Lower lobe of right lung (tissue), 2 donors: ENCODE results near the gene DVL1. TPM values are rescaled to one million over a fixed set of nuclear protein-coding genes. Genes with fewer than 3 reads are reported as not detected.
"Not testable (repeated sequence)": the region's sequence is repeated elsewhere in the genome, so short reads cannot be mapped to it uniquely, and the experiment has no call there.

Experiments
- ATAC-seq, 2 donors: fragments of 200-7000 bp; cut with Tn5 transposase; one replicate each; pipeline ENCODE4 v1.9.1; 2020 to 2022; ENCODE audit warnings: mild to moderate bottlenecking in 2 of 2, moderate library complexity in 2 of 2
- DNase-seq: peaks from one replicate; pipeline ENCODE4 v3.0.0-alpha.2; 2020
- H3K27ac ChIP-seq: fragments of 200-600 bp; one replicate; pipeline ENCODE4 v1.8.0; 2022
- H3K27me3 ChIP-seq: fragments of 200-600 bp; one replicate; pipeline ENCODE4 v1.8.0; 2022; ENCODE audit warnings: low read depth
- H3K36me3 ChIP-seq: fragments of 200-600 bp; one replicate; pipeline ENCODE4 v1.8.0; 2022; ENCODE audit warnings: mild to moderate bottlenecking
- H3K4me1 ChIP-seq: fragments of 200-600 bp; one replicate; pipeline ENCODE4 v1.8.0; 2022
- H3K4me3 ChIP-seq: fragments of 200-600 bp; one replicate; pipeline ENCODE4 v1.8.0; 2022; ENCODE audit warnings: mild to moderate bottlenecking
- H3K9me3 ChIP-seq: fragments of 200-600 bp; one replicate; pipeline ENCODE4 v1.8.0; 2022
- intact Hi-C: fragments of 100-400 bp; cut with DNase I; formaldehyde crosslinking; loops from one replicate; pipeline ENCODE4 v1.11.0; 2022
- total RNA-seq: library from RNA; stranded (reverse); fragmentation: NEBNext Ultra II Directional; extraction: Animal tissue kit (Norgen Biotek cat#: 25700); gene quantifications from one replicate; pipeline ENCODE4 v1.2.1, GENCODE V29; 2021
- TF ChIP-seq, protein P1 (sequence below): fragments of 200-600 bp; IDR thresholded peaks from one replicate; pipeline ENCODE4 v1.8.0; 2022; ENCODE audit warnings: antibody characterized with exemption, mild to moderate bottlenecking
- donor health status: DM: no; HTN: yes; CAD: no; lungs with severe emphysema.

The DVL1 gene
- total RNA-seq, 1 donor from 2014 or later, result 60.4 TPM

DNA sequence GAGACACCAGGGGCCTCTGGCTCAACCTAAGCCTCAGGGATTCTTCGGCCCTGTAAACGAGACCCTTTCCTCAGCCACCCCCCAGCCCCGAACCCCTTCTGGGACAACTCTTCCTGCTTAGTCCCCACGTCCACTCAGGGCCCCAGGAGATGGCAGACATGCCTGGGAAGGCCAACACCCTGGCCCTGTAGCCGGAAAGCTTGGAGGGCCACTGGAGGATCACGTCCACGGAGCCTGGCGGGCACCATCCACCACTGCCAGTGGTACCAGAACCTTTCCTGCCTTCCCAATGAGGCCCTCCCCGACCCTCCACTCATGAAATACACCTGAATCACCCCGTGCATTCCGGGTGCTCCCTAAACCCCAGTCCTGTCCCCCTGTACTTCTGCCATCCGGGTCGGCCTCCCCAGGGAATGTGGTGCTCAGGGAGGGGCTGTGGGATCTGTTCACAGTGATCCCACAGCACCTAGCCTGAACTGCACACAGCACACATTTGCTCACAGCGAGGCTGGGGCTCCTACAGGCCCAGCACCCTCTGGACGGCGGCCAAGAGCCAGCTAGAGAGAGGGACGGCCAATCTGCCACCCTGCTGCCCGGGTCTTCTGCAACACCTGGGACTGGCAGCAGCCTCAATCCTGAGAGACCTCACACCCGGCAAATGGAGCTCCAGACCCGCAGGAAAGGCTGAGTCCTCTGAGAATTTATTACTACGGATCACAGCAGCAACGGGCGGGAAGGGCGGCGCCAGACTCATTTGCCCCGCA lies 24.0 kb upstream of the DVL1 start:
- intact Hi-C loops, result no loop called here
- H3K36me3 ChIP-seq, result peaks cover 18% of the 10 kb centered on the region
- DNase-seq, result no peak
- no peak for ATAC-seq
- H3K9me3 ChIP-seq, result no peaks in the 10 kb centered on the region
- peak overlapping the region; percentile 99 for H3K4me3 ChIP-seq
- no peak overlapping the region for H3K27ac ChIP-seq
- TF ChIP-seq, protein P1, sequence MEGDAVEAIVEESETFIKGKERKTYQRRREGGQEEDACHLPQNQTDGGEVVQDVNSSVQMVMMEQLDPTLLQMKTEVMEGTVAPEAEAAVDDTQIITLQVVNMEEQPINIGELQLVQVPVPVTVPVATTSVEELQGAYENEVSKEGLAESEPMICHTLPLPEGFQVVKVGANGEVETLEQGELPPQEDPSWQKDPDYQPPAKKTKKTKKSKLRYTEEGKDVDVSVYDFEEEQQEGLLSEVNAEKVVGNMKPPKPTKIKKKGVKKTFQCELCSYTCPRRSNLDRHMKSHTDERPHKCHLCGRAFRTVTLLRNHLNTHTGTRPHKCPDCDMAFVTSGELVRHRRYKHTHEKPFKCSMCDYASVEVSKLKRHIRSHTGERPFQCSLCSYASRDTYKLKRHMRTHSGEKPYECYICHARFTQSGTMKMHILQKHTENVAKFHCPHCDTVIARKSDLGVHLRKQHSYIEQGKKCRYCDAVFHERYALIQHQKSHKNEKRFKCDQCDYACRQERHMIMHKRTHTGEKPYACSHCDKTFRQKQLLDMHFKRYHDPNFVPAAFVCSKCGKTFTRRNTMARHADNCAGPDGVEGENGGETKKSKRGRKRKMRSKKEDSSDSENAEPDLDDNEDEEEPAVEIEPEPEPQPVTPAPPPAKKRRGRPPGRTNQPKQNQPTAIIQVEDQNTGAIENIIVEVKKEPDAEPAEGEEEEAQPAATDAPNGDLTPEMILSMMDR, result no peak
- H3K4me1 ChIP-seq, result peaks cover 45% of the 10 kb centered on the region
- H3K27me3 ChIP-seq, result no peaks in the 10 kb centered on the region

DNA sequence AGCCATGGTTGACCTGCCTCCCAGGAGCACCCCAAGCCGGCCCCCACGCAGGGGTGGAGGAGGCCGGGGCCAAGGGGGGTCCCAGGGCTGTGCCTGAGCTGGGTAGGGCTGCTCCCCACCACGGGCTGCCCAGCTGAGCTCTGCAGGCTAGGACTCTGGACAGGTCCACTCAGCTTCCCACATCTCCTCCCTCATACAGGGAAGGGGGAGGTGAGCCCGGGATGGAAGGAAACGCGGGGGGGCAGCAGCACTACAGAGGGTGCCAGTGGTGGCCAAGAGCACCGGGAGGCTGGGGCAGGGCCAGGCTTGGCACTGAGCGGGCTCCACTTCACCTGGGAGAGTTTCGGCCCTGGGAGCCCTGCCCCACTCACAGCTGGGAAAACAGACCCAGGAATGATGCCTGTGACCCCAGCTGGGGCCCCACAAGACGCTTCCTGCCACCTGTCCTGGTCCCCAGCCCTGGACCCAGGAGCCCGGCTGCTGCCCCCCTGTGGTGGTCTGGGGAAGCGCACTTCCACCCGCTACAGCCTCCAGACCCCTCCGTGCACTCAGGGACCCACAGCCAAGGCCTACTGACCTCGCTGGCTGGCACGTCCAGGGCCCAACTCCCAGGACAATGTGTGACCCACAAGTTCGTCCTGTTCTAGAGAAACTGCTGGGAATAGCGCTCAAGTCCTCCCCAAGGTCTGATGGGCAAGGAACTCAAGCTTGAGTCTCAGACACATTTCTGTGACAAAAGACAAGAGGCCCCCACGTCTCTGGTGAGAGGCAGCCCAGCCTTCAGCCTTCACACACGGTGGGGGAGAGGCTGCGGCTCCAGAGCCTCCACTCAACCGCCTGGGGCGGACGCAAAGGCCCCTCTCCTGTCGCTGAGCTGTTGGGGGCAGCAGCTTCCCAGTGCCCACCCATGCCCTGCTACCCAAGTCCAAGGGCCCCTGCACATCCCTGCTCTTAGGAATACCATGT lies 22.8 kb upstream of the DVL1 start:
- H3K27ac ChIP-seq, result peak overlapping the region; percentile 5

DNA sequence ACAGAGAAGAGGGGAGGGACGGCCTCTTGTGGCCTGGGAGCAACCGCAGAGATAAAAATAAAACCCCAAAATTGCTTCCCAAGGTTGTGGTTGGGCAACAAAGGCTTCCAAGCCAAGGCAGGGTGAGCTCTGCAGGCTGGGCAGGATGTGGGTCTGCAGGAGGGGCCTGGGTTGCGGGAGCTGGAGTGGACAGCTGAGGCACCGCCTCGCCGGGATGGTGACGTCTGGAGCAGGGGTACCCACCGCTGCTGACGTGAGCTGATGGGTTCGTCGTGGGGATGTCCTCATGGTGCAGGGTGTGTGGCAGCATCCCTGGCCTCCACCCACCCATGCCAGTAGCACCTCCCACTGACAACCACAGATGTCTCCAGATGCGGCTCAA lies 22.1 kb upstream of the DVL1 start:
- no peak overlapping the region for H3K4me3 ChIP-seq

More for the DNA sequence above, 22.8 kb upstream of the DVL1 start:
- DNase-seq, result peak; percentile 81
- intact Hi-C loops, result no loop called here
- Histone ChIP-seq H3K36me3 (peaks cover 18% of the 10 kb centered on the region), H3K4me3 (no peak overlapping the region), H3K9me3 (no peaks in the 10 kb centered on the region), H3K27me3 (no peaks in the 10 kb centered on the region), H3K4me1 (peaks cover 45% of the 10 kb centered on the region)
- peak; percentile 49 to 65 for ATAC-seq
- TF ChIP-seq, protein P1, result peak; percentile 97

DNA sequence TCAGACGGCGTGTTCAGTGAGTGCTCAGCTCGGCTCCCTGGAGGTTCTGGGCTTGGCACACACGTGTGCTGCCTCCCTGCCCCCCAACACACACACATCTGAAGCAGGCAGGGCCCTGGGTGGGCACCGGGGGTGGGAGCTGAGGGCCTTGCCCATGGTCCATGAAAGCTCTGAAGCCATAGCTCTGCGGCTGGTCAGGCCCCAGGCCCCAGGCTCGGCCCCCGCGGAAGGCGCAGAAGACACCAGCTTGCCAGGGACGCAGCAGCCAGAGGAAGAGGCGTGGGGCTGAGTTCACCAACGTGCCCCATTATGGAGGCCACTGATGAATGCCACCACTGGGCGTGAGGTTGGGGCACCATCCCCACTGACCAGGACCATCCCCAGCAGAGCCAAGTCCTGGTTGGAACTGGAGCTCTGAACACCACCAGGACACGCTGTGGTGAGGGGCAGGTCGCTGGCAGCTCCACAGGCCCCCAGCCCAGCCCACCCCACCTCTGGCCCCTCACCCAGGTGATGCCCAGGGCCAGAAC lies 21.6 kb upstream of the DVL1 start:
- no peak for DNase-seq
- intact Hi-C loops, result no loop called here
- Histone ChIP-seq H3K9me3 (no peaks in the 10 kb centered on the region), H3K27me3 (no peaks in the 10 kb centered on the region), H3K4me1 (peaks cover 36% of the 10 kb centered on the region), H3K36me3 (peaks cover 13% of the 10 kb centered on the region), H3K4me3 (no peak overlapping the region), H3K27ac (no peak overlapping the region)
- ATAC-seq, result no peak
- TF ChIP-seq, protein P1, result no peak

More for the DNA sequence above, 22.1 kb upstream of the DVL1 start:
- Histone ChIP-seq H3K4me1 (peaks cover 41% of the 10 kb centered on the region), H3K36me3 (peaks cover 13% of the 10 kb centered on the region), H3K27ac (peak overlapping the region; percentile 5), H3K9me3 (no peaks in the 10 kb centered on the region), H3K27me3 (no peaks in the 10 kb centered on the region)
- no peak for DNase-seq
- no peak for ATAC-seq
- intact Hi-C loops, result no loop called here
- TF ChIP-seq, protein P1, result no peak

DNA sequence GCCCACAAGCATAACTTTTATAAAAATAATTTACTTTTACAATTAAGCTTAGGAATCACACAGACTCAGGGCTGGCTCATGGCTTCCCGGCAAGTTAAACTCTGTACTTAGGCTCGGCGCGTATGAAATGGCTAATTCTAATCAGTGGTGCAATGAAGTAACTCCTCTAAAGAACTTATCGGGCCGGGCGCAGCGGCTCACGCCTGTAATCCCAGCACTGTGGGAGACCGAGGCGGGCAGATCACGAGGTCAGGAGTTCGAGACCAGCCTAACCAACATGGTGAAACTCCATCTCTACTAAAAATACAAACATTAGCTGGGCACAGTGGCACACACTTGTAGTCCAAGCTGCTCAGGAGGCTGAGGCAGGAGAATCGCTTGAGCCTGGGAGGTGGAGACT lies 20.9 kb upstream of the DVL1 start:
- H3K27me3 ChIP-seq, ATAC-seq, H3K4me3 ChIP-seq, DNase-seq, intact Hi-C loops, H3K27ac ChIP-seq, H3K9me3 ChIP-seq: not testable (repeated sequence)
- peaks cover 34% of the 10 kb centered on the region for H3K4me1 ChIP-seq
- H3K36me3 ChIP-seq, result peaks cover 13% of the 10 kb centered on the region
